GM21825 (cell line): ENCODE data around the gene TPRG1.

Source experiments
- ATAC-seq: cut with Tn5 transposase; IDR thresholded peaks from one replicate; pipeline ENCODE4 v1.9.1; 2021; ENCODE audit warnings: mild to moderate bottlenecking, moderate library complexity; ENCODE audit not compliant: unreplicated experiment

The TPRG1 gene, protein sequence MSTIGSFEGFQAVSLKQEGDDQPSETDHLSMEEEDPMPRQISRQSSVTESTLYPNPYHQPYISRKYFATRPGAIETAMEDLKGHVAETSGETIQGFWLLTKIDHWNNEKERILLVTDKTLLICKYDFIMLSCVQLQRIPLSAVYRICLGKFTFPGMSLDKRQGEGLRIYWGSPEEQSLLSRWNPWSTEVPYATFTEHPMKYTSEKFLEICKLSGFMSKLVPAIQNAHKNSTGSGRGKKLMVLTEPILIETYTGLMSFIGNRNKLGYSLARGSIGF

GRCh38 chr3:189171707-189172106, at the start of gene TPRG1:
Gene TPRG1, plus strand, starts transcription at chr3:189171971. Its CDS starts 35,414 bp downstream, at chr3:189207385.
- ATAC-seq, result no peak

- ATAC-seq, result no peak
These were observed 49.7 kb upstream of the TPRG1 start for GRCh38 chr3:189122110-189122509.

DNA sequence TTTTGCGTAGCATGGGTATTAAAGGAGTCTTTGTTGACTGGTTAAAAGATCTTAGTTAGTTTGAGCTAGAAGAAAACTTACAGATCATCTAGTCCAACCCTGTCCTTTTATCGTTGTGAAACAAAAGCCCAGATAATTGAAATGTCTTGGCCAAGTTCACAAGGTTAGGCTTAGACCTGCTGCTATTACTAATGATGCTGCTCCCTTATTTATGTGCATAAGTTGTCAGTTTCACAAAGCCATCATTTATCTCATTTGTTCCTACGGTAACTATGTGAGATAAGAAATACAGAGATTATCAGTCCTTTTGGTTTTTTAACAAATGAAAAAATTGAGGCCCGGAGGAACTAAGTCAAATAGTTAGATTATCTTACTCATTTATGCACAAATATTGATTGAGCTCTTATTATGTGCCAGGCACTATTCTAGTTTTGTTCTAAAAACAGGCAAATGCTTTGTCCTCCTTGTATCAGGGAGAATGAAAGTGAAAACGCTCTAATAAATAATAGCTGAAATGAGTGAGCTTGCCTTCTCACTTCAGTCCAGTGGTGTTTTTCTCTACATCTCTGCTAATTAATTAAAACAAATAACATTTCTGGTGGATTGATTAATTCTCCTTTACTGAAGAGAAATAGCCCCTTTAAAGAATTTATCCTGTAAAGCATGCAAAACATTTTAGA, 49.1 kb upstream of the TPRG1 start:
- no peak for ATAC-seq

GRCh38 chr3:189123595-189124387, 48.0 kb upstream of the TPRG1 start:
- no peak for ATAC-seq

DNA sequence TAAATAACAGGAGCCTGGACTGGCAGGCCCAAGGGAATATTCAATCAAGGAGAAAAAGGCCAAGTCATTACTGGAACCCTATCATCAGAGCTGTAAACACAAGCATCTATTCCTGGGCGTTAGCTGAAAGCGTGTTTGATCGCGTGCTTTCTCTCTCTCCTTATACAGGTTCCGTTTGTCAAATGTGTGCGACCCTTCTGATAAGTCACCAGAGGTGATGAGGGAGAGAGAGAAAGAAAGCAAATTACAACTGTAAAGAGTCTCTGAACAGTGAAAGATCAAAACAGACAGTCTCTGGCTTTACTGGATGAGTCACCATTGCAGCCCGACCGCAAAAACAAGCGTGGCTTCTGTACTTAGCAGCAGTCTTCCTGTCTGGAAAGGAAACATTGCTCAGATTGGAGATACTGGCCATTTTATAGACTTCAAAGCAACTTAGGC, 39.5 kb upstream of the TPRG1 start:
- peak; percentile 93 for ATAC-seq

DNA sequence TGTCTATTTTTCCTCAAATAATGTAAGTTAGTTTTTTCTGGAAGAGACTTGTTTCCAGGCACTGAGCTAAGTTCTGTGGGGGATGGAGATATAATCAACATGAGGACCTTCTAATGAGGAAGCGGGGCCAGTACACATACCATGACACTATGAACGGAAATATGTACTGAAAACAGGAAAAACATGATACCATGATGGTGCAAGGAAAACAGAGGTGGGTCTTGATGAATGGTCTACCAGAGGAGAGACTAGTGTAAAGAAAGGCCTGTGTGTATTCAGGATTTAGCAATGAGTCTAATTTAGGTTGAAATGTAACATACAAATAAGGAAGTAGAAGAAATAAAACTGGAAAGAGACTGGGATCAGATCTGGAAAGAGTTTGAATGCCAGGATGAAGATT, 38.9 kb upstream of the TPRG1 start:
- ATAC-seq, result no peak

GRCh38 chr3:189133768-189134167, 38.0 kb upstream of the TPRG1 start:
- ATAC-seq, result no peak

GRCh38 chr3:189137416-189137815, 34.4 kb upstream of the TPRG1 start:
- no peak for ATAC-seq

- ATAC-seq, result no peak
These were observed 32.7 kb upstream of the TPRG1 start for GRCh38 chr3:189138901-189139610.

DNA sequence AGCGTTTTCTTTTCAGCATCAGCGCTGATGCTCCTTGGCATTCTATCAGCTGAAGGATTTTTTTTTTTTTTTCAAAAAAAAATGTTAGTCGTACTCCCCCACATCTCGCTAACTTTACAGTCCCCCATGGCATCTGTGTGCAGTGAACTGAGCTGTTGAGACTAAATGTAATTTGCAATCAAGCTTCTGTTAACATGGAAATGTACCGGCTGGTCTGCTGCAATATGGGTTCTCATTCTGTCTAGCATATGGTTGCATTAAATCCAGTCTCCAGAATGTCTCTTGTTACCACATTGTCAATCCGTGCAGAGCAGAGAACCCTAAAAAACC, 32.2 kb upstream of the TPRG1 start:
- ATAC-seq, result no peak

DNA sequence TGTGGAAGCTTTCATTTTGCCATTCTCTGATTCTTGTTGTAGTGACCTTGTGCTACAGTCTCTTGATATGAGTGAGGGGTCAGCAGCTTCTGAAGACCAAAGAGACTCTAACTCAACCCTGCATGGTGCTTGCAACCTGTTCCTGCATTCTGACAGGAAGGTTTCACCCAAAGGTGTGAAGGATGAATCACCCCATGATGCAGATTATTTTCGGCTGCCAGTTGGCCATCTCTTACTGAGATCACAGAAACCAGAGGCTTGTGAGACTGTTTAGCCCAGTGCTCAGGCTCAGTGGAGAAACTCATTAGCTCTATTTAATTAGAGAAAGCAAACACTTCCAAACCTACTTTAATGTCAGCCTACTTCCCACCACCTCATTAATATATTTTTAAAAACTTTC, 29.2 kb upstream of the TPRG1 start:
- ATAC-seq, result no peak

DNA sequence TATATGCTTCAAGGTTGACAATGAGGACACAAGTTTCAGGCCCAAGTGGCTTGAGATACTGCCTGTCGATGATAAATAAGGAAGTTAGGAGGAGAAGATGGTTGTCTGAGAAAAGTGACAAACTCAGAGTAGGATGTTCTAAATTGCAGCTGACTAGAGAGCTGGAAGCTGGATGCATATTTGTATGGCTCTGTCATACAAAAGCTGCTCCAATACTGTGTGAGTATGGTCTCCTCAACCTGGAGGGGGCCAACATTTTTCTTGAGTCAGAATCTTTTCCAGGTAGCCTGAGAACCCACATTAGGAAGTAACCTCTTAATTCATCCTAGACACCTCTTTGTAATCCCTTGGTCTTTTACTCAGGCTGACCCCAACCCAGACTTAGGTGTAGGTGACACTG, 28.4 kb upstream of the TPRG1 start:
- ATAC-seq, result no peak

DNA sequence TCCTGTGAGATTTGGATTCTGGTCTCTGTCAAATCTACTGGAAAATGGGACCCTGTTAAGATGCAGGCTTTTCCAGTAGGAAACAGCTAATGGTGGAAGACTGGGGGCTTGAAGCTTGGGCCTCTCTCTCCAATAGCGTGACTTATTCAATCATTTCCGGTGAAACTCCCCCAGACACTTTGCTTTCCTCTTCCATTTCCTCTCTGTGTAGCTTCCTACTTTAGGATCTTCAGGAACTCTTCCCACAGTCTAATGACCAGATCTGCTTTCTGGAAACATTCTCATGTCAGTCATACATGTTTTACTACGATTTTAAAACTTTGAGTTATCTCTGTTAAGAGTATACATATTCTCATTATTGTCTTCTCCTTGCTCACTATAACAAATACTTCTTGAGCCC, 28.0 kb upstream of the TPRG1 start:
- no peak for ATAC-seq

GRCh38 chr3:189144645-189145044, 27.1 kb upstream of the TPRG1 start:
- no peak for ATAC-seq

DNA sequence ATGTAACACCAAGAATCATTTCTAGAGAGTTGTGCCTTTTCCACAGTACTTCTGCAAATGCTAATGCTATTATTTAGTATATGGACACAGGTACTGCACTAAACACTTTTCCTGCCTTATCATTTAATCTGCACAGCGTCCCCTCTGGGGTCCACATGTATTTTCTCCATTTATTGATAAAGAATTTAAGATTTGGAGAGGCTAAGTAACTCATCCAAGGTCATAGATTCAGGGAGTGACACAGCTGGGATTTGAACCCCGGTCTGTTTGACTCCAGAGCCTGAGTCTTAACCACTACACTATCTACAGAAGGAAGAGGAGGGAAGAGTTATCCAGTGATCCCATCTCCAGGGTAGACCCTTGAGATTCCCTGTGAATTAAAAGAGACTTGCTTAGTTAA, 24.9 kb upstream of the TPRG1 start:
- no peak for ATAC-seq

DNA sequence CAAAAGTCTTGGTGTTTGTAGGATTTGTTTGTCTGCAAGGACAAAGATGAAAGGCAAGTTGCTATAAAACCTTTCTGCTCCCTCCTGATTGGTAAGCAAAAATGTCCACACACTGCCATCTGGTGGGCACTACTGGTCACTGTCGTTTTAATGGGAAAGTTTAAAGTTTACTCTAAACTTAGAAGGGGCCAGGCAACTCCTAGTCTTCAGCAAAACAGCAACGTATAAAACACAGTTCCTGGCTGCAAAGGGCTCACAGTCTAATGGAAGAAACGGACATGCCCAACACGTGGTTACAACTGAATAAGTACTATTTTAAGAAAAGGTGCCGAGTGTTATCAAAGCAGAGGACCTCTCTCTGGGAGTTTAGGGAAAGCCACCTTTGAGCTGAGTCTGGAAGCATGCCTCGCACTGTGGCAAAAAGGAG, 23.7 kb upstream of the TPRG1 start:
- ATAC-seq, result no peak

DNA sequence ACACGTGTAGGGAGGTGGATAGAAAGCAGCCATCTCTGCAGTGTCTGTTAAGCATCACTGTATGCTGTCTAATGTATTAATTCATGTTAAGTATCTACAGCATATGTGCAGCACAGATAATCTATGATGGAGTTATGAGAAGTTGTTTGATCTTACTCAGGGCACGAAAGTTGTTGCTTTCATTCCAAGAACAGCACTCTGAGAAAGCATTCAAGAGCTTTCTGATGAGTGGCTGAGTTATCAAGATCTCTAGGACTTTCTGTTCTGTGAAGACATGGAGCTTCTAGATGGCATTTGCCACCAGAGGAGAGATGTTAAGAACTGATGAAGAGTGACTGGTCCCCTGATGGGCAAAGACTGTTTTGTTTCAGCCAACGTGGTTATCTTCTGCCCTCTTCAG, 22.6 kb upstream of the TPRG1 start:
- no peak for ATAC-seq

- no peak for ATAC-seq
These were observed 14.4 kb upstream of the TPRG1 start for GRCh38 chr3:189157232-189158007.

GRCh38 chr3:189158034-189158433, 13.7 kb upstream of the TPRG1 start:
- ATAC-seq, result no peak

- no peak for ATAC-seq
These were observed 11.1 kb upstream of the TPRG1 start for GRCh38 chr3:189160519-189161309.
